Midbrain (tissue), 1 donor: ENCODE measurements around the gene FAM169A.
A peak's percentile ranks its signal among the peaks of the same experiment; 100 is the strongest.
"Not testable (repeated sequence)": the region's sequence is repeated elsewhere in the genome, so short reads cannot be mapped to it uniquely, and the experiment has no call there.

Experiments
- DNase-seq: peaks from one replicate; lab custom pipeline; 2025; lab: John Stamatoyannopoulos, UW

The FAM169A gene

DNA sequence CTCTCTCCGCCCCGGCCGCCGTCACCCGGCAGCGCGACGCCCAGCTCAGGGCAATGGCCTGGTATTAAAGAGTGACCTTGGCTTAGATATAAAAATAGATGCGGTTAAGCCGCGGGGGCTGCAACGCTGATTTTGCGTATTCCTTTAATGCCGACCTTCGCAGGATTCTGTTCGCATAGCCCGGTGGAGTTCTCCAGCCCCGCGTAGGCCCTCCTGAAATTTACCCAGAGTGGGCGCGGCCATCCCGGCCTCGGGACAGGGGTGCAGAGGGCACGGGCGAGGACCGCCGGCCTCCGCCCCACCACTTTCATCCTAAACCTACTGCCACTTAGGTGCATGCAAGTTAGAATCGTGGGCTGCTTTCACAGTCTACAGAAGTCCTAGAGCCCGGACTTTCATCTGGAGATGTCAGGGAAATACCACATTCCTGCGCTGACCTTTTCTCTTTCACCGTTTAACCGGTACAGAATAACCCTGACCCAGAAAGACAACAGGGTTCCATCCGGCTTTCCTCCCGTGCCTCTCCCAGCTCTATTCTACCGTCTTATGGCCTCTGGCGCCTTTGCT is 492 bp upstream of the FAM169A start:
- peak; percentile 68 for DNase-seq

DNA sequence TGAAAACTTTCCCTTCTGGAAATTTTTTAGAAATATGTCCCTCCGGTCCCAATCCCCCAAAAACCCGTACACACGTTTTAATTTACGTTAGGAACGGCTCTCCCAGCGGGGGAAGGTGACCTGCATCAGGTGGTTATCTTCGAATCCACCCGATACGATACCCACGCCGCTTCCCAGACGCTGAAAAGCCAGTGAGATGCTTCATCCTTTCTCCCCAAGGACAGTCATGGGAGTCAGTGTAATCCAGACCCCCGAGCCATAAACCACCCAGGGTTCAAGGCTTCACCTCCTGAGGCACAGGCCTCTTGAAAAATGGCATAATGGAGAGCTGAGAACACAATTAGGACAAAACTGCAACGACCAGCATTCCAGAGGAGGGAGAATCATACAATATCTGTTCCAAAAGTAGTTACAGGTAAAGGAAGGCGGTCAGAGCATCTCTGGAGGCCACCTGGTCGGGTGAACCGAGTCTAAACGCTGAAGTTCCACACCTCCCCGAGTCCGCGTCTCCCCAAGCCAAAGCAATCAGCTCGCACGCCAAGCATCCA is 857 bp downstream of the FAM169A start:
- no peak for DNase-seq

DNA sequence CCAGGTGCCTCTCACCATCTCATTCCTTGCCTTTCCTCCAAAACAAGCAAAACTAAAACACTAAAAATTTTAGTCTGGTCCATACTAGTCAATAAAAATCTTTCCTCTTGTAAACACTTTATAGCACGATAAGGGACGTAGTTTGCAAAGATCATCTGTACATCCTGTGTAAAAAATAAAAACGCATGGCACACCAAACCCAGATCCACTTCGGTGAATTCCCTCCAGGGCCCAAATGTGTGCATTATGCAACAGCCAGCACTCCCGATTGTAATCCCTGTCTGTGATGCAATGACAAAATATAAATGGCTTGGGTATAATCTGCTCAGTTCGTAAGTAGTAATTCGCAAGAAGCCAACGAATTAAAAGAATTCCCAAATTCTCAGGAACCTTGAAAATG is 1.4 kb downstream of the FAM169A start:
- DNase-seq: no peak

DNA sequence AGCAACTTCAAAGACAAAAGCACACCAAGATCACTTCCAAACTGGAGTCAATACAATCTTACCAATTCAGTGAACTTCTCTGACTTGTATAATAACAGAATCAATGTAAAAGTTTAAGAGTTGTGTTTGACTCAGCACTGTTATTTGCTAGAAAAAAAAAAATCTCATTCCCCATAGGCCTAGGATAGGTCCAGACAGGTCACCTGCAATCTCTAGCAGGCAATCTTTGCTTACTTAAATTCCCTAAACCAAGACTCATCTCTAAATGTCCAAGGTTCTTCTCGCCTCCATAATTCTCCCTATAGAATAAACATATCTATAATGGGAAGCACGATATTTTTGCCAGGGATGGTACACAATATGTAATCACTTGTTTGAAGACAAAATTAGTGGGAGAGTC is 2.5 kb downstream of the FAM169A start:
- DNase-seq: no peak

DNA sequence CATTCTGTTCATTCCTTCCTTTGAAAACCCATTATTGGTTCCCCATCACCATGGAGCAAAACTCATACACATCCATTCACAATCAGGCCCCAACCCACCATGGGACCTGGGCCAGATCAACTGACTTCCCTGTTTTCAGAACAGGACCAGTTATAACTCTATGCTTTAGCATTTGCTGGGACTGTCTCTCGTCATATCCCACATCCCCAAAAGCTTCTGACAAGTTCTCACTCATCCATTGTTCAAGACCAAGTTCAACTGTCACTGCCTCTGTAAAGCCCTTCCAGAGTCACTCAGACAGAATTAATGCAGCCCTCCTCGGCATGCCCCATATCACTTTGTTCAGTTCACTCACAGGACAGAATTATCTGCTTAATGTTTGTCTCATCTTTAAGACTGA is 4.0 kb downstream of the FAM169A start:
- no peak for DNase-seq

DNA sequence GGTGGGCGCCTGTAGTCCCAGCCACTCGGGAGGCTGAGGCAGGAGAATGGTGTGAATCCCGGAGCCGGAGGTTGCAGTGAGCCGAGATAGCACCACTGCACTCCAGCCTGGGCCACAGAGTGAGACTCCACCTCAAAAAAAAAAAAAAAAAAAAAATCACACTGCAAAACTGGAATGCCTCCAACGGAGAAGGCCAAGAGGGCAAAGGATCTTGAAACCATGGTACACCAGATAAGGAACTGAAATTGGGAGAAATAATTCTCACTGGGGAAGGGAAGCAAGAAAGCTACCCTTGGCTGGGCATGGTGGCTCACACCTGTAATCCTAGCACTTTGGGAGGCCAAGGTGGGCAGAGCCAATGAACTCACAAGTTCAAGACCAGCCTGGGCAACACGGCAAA is 9.2 kb downstream of the FAM169A start:
- DNase-seq: not testable (repeated sequence)

DNA sequence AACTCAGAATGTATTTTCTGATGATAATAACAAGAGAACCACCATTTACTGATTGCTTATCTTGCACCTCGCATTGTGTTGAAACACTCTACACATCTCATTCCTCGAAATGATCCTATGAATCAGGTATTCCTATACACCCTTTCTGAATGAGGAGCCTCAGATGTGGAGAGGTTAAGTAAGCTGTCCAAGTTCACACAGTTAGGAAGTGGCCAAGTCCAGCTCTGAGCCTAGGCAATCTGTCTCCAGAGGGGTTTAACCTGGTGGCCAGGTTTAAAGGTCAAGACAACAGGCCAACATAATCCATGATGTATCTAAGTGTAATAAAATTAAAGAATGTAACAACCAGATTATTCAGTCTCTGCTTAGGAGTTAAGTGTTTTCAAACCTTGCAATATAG is 12.9 kb downstream of the FAM169A start:
- DNase-seq: no peak

DNA sequence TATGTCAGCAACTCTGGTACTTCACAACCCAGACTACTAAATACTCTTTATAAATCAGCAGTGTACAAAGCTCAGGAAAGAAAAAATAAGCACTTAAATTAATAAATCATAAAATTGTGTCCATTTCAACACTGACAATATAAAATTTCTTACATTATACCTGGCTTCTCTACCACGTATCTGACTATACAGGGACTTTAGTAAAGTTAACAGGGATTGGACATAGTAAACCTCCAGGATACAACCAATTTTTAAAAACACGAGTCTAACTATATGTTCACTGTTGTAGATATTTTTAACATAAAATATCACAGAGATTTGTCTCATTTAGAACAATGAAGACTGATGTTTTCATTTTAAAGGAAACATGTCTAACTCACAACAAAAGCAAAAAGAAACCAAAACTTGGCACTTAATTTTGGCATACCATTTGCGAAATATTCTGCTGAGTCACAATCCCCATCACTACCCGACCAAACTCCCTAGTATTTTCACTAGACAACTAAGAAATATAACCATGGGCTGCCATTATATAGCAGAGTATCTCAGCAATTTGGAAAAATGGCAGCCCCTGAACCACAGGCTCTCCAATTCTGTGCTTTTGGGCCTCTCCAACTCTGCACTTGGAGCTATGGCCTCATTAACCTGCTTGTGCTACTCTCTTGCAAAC is 14.4 kb downstream of the FAM169A start:
- DNase-seq: peak; percentile 36

DNA sequence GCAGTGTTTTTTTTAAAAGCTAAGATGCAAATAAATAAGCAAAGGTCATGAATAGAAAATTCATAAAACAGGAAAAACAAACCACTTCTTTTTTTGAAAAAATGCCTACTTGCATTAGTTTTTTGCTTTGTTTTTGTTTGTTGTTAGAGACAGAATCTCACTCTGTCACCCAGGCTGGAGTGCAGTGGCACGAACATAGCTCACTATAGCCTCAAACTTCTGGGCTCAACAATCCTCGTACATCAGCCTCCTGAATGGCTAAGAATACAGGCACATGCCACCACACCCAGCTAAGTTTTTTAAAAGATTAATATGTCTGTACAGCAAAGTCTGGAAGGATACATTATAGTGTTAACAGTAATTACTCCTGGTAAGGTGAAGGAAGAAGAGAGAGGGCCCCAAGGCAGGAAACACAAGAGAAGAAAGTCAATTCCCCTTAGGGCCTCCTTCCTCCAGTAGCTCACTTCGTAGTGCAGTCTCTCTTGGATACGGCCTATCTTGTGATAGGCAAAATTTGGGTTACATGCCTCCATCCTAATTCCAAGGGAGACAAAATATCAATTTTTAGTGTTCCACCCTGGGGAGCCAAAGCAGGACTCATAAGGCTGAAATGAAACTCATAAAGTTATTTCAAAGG is 15.3 kb downstream of the FAM169A start:
- DNase-seq: no peak

DNA sequence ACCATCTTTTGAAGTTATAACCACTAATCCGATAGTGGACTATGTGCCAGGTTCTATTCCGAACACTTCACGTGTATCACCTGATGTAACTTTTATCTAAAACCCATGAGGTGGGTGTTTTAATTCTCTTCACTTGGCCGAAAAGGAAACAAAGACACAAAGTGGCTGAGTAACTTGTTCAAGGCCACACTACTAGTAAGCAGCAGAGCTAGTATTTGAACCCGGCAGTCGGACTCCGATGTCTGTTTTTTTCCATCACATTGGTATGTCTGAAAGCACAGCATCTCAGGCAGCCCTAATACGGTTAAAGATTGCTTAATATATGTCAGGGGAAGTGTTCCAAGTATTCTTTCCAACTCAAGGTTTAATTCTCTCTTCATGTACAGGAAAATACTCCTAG is 16.2 kb downstream of the FAM169A start:
- DNase-seq: no peak

DNA sequence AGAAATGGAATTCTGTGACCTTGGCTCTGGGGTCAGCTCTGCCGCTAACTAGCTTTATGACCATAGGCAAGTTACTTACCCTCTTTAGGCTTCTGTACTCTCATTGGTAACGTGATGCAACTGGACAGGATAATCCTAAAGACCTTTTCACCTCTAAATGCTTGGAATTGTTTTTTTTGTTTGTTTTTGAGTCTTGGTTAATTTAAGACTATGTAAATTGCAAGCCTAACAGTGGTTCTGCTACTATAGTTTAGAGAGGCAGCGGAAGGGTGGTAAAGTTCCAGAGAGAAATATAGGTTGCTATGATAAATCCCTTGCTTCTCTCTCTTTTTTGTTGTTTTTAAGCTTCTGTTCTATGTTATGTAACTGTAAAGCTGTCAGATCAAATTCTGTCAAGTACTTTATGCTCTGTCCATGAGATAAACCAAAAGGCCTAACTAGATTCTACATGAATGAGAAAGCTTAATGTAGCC is 17.6 kb downstream of the FAM169A start:
- no peak for DNase-seq

DNA sequence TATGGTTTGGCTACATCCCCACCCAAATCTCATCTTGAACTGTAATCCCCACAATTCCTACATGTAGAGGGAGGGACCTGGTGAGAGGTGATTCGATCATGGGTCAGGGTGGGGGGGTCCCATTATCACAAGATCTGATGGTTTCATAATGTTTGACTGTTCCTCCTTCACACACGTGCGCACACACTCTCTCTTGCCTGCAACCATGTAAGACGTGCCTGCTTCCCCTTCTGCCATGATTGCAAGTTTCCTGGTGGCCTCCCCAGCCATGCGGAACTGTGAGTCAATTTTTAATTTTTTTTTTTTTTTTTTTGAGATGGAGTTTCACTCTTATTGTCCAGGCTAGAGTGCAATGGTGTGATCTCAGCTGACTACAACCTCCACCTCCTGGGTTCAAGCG is 27.0 kb downstream of the FAM169A start:
- no peak for DNase-seq

DNA sequence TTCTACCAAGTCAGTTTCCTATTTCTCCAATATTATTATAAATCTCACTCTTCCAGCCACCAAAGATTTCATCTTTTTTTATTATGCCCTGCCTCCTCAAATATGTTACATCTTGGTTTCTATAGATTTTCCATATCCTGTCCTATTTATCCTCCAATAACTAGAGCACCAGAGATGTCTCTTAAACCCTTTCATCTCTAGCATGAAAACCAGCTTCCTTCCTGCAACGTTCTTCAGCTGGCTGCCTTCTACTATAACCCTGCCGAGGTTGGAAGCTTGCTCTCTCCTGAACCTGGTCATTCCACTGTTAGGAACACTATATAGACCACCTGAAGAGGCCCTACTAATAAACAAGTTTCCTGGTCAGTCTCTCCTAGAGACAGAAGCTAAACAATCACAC is 27.9 kb downstream of the FAM169A start:
- no peak for DNase-seq

DNA sequence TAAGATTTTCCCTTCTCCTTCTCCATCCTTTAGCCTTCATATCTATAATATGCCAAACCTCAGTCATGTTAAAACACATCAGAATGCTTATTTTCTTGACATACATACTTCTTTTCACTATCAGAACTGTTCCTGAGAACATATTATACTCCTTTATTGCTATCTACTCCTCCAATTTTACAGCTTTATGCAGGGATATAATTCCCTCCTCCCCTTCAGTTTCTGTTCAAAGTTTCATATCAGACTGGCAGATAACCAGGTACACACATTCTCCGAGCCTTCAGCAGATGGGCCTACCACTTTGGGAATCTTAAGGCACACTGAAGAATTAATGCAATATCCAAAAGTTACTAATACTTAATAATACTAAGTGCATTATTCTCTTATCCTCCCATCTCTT is 29.1 kb downstream of the FAM169A start:
- no peak for DNase-seq

DNA sequence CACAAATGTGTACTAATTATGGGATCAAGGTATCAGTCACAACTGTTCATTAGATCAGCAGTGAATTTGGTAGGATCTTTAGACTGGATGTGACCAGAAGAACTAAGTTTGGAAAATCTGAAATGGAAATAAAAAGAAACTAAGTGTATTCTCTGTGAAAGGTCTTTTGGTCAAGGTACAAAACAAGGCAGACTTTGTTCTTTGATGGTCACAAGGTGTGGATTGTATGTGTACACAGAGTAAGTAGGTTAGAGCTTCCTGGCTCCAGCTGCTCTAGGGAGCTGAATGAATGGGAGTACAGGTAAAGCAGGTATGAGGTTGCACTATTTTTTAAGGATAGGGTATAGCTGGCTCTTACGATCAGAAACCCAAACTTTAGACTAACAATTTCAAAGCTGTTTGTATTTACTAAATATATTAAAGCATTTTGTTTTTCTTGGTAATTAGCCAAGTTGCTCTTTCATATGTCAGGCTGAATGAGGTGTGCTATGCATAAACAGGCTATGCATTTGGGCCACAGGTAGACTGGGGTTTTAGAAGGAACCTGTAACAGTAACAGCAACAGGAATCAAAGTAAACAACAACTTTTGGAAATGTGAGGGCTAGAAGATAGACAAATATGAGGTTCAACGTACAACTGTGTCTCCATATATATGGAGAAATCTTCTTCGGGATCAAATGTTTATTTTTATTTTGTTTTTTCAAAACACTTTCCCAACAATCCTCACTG is 32.5 kb downstream of the FAM169A start:
- DNase-seq: no peak

DNA sequence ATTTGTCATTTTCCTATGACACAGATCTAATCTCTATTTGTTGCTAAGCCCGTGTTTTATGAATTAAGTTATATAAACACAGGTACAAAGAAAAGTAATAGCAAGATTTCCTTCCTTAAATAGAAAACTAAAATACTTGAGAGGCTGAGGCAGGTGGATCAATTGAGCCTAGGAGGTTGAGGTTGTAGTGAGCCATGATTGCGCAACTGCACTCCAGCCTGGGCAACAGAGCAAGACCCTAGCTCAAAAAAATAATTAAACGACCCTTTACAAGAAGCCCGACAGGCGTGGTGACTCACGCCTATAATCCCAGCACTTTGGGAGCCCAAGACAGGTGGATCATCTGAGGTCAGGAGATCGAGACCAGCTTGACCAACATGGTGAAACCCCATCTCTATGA is 36.8 kb downstream of the FAM169A start:
- no peak for DNase-seq

DNA sequence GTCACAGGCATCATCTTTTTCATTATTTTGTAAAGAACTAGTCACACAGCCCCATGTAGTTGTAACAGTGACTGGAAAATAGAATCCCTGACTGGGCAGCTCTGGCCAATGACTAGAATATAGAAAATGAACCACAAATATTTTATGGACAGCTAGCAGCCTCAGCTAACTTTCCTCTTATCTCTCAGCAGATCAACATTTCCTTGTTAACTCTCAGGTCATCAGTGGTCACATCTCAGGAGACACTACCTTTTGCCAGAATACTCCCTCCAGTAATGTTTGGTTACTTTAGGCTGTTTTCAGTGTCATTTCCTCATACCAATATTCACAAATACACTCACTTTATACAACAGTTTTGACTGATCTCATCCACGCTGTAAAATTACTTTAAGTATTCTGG is 43.9 kb downstream of the FAM169A start:
- no peak for DNase-seq

DNA sequence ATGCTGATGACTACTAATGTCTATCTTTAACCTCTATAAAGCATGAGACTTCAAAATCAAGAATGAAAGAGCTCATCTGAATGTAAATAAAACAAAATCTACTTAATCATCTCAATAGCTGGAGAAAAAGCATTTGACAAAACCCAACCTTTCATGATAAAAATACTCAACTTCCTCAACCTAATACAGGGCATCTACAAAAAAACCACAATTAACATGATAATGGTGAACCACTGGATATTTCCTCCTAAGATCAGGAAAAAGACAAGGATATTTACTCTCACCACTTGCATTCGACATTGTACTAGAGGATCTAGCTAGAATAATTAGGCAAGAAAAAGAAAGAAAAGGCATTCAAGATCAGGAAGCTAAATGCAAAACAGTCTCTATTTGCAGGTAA is 49.3 kb downstream of the FAM169A start:
- DNase-seq: no peak

DNA sequence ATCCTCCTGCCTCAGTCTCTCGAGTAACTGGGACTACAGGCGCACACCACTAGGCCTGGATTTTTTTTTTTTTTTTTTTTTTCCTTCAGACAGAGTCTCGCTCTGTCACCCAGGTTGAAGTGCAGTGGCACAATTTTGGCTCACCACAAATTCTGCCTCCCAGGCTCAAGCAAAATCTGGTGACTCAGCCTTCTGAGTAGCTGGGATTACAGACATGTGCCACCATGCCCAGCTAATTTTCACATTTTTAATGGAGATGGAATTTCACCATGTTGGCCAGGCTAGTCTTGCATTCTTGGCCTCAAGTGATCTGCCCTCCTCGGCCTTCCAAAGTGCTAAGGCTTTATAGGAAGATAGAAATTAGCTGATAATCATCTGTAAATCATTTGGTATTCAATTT is 55.3 kb downstream of the FAM169A start:
- DNase-seq: no peak

DNA sequence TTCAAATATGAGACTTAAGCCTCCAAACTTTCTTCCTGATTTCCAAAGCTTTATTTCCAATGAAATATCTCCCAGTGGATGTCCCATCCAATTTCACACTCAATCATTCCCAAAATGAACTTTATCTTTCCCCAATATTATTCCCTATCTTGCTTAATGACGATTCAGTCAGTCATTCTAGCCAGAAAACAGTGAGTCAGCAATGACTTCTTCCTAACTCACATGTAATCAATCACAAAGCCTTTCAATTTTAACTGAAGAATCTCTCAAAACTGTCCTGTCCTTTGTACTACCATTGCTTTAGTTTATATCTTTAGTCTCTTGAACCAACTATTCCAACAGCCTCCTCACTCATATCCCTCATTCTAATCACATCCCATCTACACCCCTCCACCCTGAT is 64.2 kb downstream of the FAM169A start:
- DNase-seq: no peak

DNA sequence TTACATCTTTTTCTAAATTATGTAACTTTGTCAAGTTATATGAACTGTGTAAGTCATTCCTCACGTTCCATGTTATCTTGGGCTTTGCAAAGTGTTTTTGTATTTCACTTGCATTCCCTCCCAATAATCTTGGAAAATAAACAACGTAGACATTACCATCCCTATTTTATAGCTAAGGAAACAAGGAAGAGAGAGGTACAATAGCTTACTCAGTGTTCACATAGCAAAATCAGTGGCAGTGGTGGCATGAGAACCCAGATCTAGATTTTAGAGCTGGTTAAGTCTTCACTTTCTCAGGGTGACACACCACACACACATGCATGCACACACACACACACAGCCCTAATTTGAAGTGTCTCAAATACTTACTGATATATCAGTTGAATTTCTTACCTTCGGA is 65.0 kb downstream of the FAM169A start:
- DNase-seq: no peak
